ENCODE results near the gene SMC1A.

The SMC1A gene

GRCh38 chrX:53337101-53337500 is 85.4 kb downstream of the SMC1A start:
- no peak for DNase-seq

- DNase-seq, result no peak
Measured at GRCh38 chrX:53333853-53334252, 88.6 kb downstream of the SMC1A start.

GRCh38 chrX:53332204-53332603 is 90.2 kb downstream of the SMC1A start:
- no peak for DNase-seq

GRCh38 chrX:53330331-53330730 is 92.1 kb downstream of the SMC1A start:
- no peak for DNase-seq

GRCh38 chrX:53324803-53325202 is 97.7 kb downstream of the SMC1A start:
- DNase-seq, result no peak

Measured in activated CD4-positive, alpha-beta T cell treated with anti-CD3 and anti-CD28 coated beads, Interleukin-2, Interleukin-6, amounts not matched to agents 100 ng/mL and 50 ng/mL, durations not matched to agents 16 hours and 8 hours (primary cell).